ENCODE data around the gene NUTM2G.
"Not testable (repeated sequence)": the region's sequence is repeated elsewhere in the genome, so short reads cannot be mapped to it uniquely, and the experiment has no call there.

The NUTM2G gene

GRCh38 chr9:96941628-96942027 lies 13.0 kb downstream of the NUTM2G start:
- not testable (repeated sequence) for DNase-seq (ENCODE audit: low read depth in 2 of 2, low spot score in 1 of 2)

DNA sequence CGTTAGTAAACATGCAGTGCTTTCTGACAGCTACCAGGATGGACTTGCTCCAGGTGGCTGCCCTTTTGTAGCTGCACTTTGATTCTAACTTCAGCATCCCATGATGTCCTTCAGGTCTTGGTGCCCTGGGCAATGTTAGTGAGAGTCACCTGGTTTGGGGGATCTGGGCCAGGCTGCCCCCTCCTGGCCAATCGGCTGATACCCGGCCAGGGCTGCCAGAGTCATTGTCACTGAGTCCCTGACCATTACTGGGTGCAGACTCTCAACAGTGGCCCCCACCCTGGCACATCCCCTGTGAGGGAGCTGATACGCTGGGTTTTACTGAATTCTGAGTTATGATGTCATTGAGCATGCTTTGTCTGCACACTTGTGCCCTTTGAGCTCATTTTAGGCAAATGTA lies 13.5 kb downstream of the NUTM2G start:
- DNase-seq (ENCODE audit: low read depth in 2 of 2, low spot score in 1 of 2): not testable (repeated sequence)

DNA sequence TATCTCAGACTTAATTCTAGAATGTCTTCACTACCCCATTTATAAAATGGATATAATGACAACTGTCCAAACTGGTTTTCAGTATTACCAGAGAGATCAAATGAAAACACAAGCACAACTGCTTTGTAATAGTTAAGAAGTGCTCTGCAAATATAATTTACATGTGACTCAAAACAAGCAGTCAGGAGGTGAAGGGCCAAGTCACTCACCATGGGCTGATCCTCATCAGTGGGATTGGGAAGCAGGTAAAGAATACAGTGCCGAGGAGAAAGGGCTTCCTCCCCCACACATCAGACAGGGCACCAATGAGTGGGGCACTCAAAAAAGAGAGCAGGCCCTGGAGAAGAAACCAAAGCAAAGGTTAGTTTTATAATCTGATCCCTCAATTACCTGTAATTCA lies 20.7 kb downstream of the NUTM2G start:
- DNase-seq (ENCODE audit: low read depth in 2 of 2, low spot score in 1 of 2): not testable (repeated sequence)

DNA sequence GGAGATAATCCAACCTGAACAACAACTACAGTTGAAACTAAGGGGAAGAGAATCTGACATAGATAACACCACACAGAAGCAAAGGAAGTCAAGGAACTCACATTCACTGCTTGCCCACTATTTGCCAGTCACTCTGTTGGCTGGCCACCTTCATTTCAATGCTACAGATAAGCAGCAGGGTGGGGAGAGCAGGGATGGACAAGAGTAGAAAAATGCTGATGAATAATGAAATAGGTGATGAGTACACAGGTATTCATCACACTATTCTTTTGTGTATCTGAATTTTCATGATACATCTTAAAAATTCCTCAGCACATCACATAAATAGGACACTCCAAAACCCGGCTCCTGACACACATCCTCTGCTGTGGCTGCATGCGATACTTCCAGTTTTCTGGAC lies 21.9 kb downstream of the NUTM2G start:
- DNase-seq (ENCODE audit: low read depth in 2 of 2, low spot score in 1 of 2): not testable (repeated sequence)

DNA sequence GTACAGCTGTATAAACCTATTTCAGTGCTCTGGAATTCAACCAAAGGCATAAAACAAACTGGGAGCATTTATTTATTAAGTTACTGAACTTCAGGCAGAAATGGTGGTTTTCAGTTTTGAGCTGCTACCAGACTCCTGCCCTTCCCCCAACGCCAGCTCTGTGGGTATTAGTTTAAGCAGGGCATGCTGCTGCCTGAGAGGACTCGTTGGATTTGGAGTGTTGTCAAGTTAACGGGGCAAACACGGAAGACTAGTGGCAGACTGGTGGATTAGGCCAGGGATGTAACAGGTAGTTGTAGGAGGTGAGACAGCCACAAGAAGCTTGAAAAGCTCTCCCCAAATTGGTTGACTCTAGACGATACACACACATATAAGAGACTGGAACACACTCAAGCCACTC lies 38.9 kb downstream of the NUTM2G start:
- DNase-seq (ENCODE audit: low read depth in 2 of 2, low spot score in 1 of 2): not testable (repeated sequence)

DNA sequence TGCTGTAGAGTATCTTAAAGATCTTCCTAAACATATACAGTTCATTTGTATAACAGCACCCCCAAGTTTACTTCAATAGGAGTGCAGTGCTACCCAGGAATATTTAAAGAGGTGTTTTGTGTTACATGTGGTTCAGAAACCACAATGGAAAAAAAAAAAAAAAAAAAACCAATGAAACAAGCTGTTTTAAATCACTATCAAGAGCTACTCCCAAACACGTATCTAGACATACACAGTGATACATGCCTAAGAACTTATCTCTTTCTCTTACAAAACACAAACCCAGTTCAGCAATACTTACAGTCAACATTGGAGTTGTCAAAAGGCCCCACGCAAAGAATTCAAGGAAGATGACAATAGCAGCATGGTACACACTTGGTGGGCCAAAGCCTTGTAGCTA lies 43.9 kb downstream of the NUTM2G start:
- not testable (repeated sequence) for DNase-seq (ENCODE audit: low read depth in 2 of 2, low spot score in 1 of 2)

DNA sequence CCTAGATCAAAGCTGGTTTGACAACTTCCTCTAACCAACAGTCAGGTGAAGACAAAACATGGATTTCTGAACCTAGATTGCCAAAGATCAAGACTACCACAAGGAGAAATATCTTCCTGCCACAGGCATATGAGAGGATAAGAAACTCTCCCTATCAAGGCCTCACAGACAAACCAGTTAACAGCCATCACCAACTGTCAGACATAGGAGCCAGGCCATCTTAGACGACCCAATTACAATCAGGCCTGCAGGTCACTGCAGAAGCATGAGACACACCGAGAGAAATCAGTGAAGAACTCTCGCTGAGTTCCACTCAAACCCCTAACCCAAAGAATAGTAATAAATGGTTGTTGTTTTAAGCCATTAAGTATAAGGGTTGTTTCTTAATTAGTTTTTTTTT lies 45.4 kb downstream of the NUTM2G start:
- DNase-seq (ENCODE audit: low read depth in 2 of 2, low spot score in 1 of 2): not testable (repeated sequence)

- DNase-seq (ENCODE audit: low read depth in 2 of 2, low spot score in 1 of 2): not testable (repeated sequence)
Observed at GRCh38 chr9:96983496-96984122, 55.0 kb downstream of the NUTM2G start.

DNA sequence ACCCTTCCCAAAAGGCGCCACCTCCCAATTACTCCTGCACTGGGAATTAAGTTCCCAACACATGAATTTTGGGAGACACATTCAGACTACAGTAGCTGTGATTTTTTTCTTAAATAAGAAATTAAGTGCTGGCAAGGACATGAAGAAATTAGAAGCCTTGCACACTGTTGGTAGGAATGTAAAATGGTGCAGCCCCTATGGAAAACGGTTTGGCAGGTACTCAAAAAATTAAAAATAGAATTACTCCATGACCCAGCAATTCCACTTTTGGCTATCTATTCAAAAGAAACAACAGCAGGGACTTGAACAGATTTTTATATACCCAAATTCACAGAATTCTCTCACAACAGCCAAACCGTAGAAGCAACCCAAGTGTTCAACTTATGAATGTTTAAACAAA lies 55.5 kb downstream of the NUTM2G start:
- not testable (repeated sequence) for DNase-seq (ENCODE audit: low read depth in 2 of 2, low spot score in 1 of 2)

DNA sequence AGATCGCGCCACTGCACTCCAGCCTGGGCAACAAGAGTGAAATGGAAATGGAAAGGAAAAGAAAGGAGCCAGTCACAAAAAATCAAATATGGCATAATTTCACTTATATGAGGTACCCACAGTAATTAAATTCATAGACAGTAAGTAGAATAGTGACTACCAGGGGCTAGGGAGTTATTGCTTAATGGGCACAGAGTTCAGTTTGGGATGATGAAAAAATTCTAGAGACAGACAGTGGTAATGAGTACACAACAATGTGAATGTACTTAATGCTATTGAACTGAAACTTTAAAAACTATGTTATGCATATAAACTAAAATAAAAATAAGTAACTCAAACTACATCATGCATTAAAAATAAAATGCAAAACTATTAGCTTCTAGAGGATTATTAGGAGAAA lies 56.2 kb downstream of the NUTM2G start:
- not testable (repeated sequence) for DNase-seq (ENCODE audit: low read depth in 2 of 2, low spot score in 1 of 2)
